Tibial artery (tissue), 4 donors: Measurements from ENCODE around the gene PPL.

Source experiments
- DNase-seq, 2 donors: peaks; one replicate each; pipeline ENCODE4 v3.0.0-alpha.2; 2019
- H3K27ac ChIP-seq, 2 donors: fragments of 200-600 bp; sonication (generic) in 1 of 2; 1 replicate in 1 of 2; 2 replicates in 1 of 2; pipeline ENCODE4 v1.5.1; 2018 to 2019; ENCODE audit warnings: mild to moderate bottlenecking in 1 of 2
- H3K27me3 ChIP-seq, 2 donors: fragments of 200-600 bp; sonication (generic) in 1 of 2; one replicate each; pipeline versions ENCODE4 v1.5.1 to v1.6.0; 2016 to 2019
- H3K36me3 ChIP-seq, 3 donors: fragments of 200-600 bp; sonication (generic) in 2 of 3; one replicate each; pipeline ENCODE4 v1.5.1; 2016 to 2019; ENCODE audit warnings: mild to moderate bottlenecking in 2 of 3
- H3K4me1 ChIP-seq, 4 donors: fragments of 200-600 bp; sonication (generic) in 2 of 4; 1 replicate in 3 of 4; 2 replicates in 1 of 4; pipeline ENCODE4 v1.5.1; 2016 to 2019
- H3K4me3 ChIP-seq, 2 donors: fragments of 200-600 bp; sonication (generic) in 1 of 2; 1 replicate in 1 of 2; 2 replicates in 1 of 2; pipeline ENCODE4 v1.5.1; 2018 to 2019; ENCODE audit warnings: mild to moderate bottlenecking in 2 of 2
- H3K9me3 ChIP-seq, 3 donors: fragments of 200-600 bp; sonication (generic) in 1 of 3; one replicate each; pipeline ENCODE4 v1.5.1; 2016 to 2019
- CTCF ChIP-seq, 2 experiments: fragments of 200-600 bp in 1 of 2; fragments of 450-650 bp in 1 of 2; IDR thresholded peaks; one replicate each; pipeline ENCODE4 v1.5.1; 2017 to 2019; ENCODE audit warnings: antibody characterized with exemption in 2 of 2, mild to moderate bottlenecking in 1 of 2, moderate library complexity in 1 of 2
- intact Hi-C: fragments of 100-400 bp; cut with DNase I; formaldehyde crosslinking; loops from one replicate; pipeline ENCODE4 v1.15.0; 2023; ENCODE audit warnings: low total_unique reads

The PPL gene

GRCh38 chr16:4877380-4877685 is 59.6 kb downstream of the PPL start:
- no peak for DNase-seq
- intact Hi-C loops, result no loop called here
- no peak for TF ChIP-seq CTCF (IDR thresholded peaks at IDR 0.05)
- Histone ChIP-seq H3K27ac (no peak overlapping the region), H3K27me3 (no peaks in the 10 kb centered on the region), H3K4me1 (no peaks in the 10 kb centered on the region), H3K9me3 (no peaks in the 10 kb centered on the region), H3K36me3 (peaks cover 87 to 100% (median 97%) of the 10 kb centered on the region in 3 donors), H3K4me3 (no peak overlapping the region)

GRCh38 chr16:4876646-4877379 is 60.1 kb downstream of the PPL start:
- Histone ChIP-seq H3K27me3 (no peaks in the 10 kb centered on the region), H3K9me3 (no peaks in the 10 kb centered on the region), H3K4me1 (no peaks in the 10 kb centered on the region), H3K36me3 (peaks cover 90 to 100% (median 100%) of the 10 kb centered on the region in 3 donors), H3K27ac (no peak overlapping the region), H3K4me3 (no peak overlapping the region)
- intact Hi-C loops, result no loop called here
- no peak for DNase-seq
- TF ChIP-seq CTCF (IDR thresholded peaks at IDR 0.05), result no peak

- intact Hi-C loops, result no loop called here
- H3K27ac ChIP-seq, result no peak overlapping the region
- peaks cover 90 to 100% (median 97%) of the 10 kb centered on the region in 3 donors for H3K36me3 ChIP-seq
- DNase-seq, result no peak
- no peaks in the 10 kb centered on the region for H3K27me3 ChIP-seq
- no peaks in the 10 kb centered on the region for H3K4me1 ChIP-seq
- H3K9me3 ChIP-seq, result no peaks in the 10 kb centered on the region
- no peak for TF ChIP-seq CTCF (IDR thresholded peaks at IDR 0.05)
- no peak overlapping the region for H3K4me3 ChIP-seq
Observed at GRCh38 chr16:4874666-4875065, 62.3 kb downstream of the PPL start.

- Histone ChIP-seq H3K27me3 (no peaks in the 10 kb centered on the region), H3K9me3 (no peaks in the 10 kb centered on the region), H3K36me3 (peaks cover 81 to 99% (median 89%) of the 10 kb centered on the region in 3 donors), H3K4me1 (no peaks in the 10 kb centered on the region), H3K27ac (no peak overlapping the region), H3K4me3 (no peak overlapping the region)
- DNase-seq, result no peak
- intact Hi-C loops, result no loop called here
- TF ChIP-seq CTCF (IDR thresholded peaks at IDR 0.05), result no peak
Observed at GRCh38 chr16:4873091-4873490, 63.9 kb downstream of the PPL start.

GRCh38 chr16:4871071-4871470 is 65.9 kb downstream of the PPL start:
- TF ChIP-seq CTCF (IDR thresholded peaks at IDR 0.05), result no peak
- no peak overlapping the region for H3K27ac ChIP-seq
- H3K36me3 ChIP-seq, result peaks cover 65 to 79% (median 69%) of the 10 kb centered on the region in 3 donors

More at GRCh38 chr16:4871071-4871470, 65.9 kb downstream of the PPL start:
- Histone ChIP-seq H3K9me3 (no peaks in the 10 kb centered on the region), H3K4me3 (no peak overlapping the region), H3K27me3 (no peaks in the 10 kb centered on the region), H3K4me1 (no peaks in the 10 kb centered on the region)
- DNase-seq, result no peak
- intact Hi-C loops, result no loop called here
